NOMO-1 (cell line): ENCODE measurements around the gene IL17RE.
"Not testable (repeated sequence)": the region's sequence is repeated elsewhere in the genome, so short reads cannot be mapped to it uniquely, and the experiment has no call there.

Experiments used
- DNase-seq, 2 experiments: peaks; one replicate each; lab custom pipeline; 2025; ENCODE audit not compliant: unreplicated experiment in 2 of 2; lab: John Stamatoyannopoulos, UW

Gene IL17RE

GRCh38 chr3:9932843-9933560 is 30.4 kb downstream of the IL17RE start:
- peak; percentile 78 to 80 for DNase-seq

GRCh38 chr3:9933561-9934234 is 31.1 kb downstream of the IL17RE start, which contains the start of gene CRELD1:
Gene CRELD1 (plus strand): TSS chr3:9933834. CDS start chr3:9934439, 605 bp downstream.
- peak; percentile 95 to 96 for DNase-seq

- peak in 1 of 2 experiments; percentile 60 for DNase-seq
Observed at GRCh38 chr3:9934235-9934621, 31.6 kb downstream of the IL17RE start.

GRCh38 chr3:9934993-9935392 is 32.3 kb downstream of the IL17RE start:
- no peak for DNase-seq

GRCh38 chr3:9935966-9936510 is 33.4 kb downstream of the IL17RE start:
- DNase-seq = no peak

- no peak for DNase-seq
Observed at GRCh38 chr3:9937486-9938238, 35.0 kb downstream of the IL17RE start.

- DNase-seq = no peak
Observed at GRCh38 chr3:9938966-9939365, 36.3 kb downstream of the IL17RE start.

- not testable (repeated sequence) for DNase-seq
Observed at GRCh38 chr3:9939906-9940305, 37.3 kb downstream of the IL17RE start.

- no peak for DNase-seq
Observed at GRCh38 chr3:9940746-9941145, 38.1 kb downstream of the IL17RE start.

GRCh38 chr3:9942164-9942563 is 39.5 kb downstream of the IL17RE start:
- DNase-seq = no peak

GRCh38 chr3:9942934-9943690 is 40.5 kb downstream of the IL17RE start:
- DNase-seq = no peak

GRCh38 chr3:9944271-9944670 is 41.6 kb downstream of the IL17RE start:
- DNase-seq = no peak

GRCh38 chr3:9945358-9945757 is 42.7 kb downstream of the IL17RE start:
- DNase-seq = no peak

- no peak for DNase-seq
Observed at GRCh38 chr3:9946112-9947024, 43.7 kb downstream of the IL17RE start.

GRCh38 chr3:9947025-9947995 is 44.7 kb downstream of the IL17RE start:
- DNase-seq = no peak

GRCh38 chr3:9948586-9948985 is 45.9 kb downstream of the IL17RE start:
- DNase-seq = no peak

- DNase-seq = no peak
Observed at GRCh38 chr3:9949115-9949514, 46.5 kb downstream of the IL17RE start.

GRCh38 chr3:9949626-9950025 is 47.0 kb downstream of the IL17RE start:
- no peak for DNase-seq
